Ascending aorta (tissue), 2 donors: ENCODE results near the gene AXIN2. TPM values are rescaled to one million over a fixed set of nuclear protein-coding genes. Genes with fewer than 3 reads are reported as not detected.
A peak's percentile ranks its signal among the peaks of the same experiment; 100 is the strongest.

Experiments used
- DNase-seq, 2 donors: peaks; one replicate each; pipeline ENCODE4 v3.0.0-alpha.2; 2019; ENCODE audit warnings: low spot score in 2 of 2
- H3K27ac ChIP-seq, 2 donors: fragments of 200-600 bp; sonication (generic); one replicate each; pipeline ENCODE4 v1.5.1; 2016 to 2017; ENCODE audit warnings: mild to moderate bottlenecking in 1 of 2
- H3K27me3 ChIP-seq: fragments of 200-600 bp; sonication (generic); one replicate; pipeline ENCODE4 v1.5.1; 2017
- H3K36me3 ChIP-seq, 2 donors: fragments of 200-600 bp; sonication (generic); one replicate each; pipeline ENCODE4 v1.5.1; 2016
- H3K4me1 ChIP-seq, 2 donors: fragments of 200-600 bp; sonication (generic); one replicate each; pipeline ENCODE4 v1.5.1; 2016 to 2017; ENCODE audit warnings: mild to moderate bottlenecking in 1 of 2
- H3K4me3 ChIP-seq, 2 donors: fragments of 200-600 bp; sonication (generic); one replicate each; pipeline ENCODE4 v1.5.1; 2016 to 2017; ENCODE audit warnings: mild to moderate bottlenecking in 1 of 2
- H3K9me3 ChIP-seq, 2 donors: fragments of 200-600 bp; sonication (generic); one replicate each; pipeline ENCODE4 v1.5.1; 2016
- intact Hi-C: fragments of 100-400 bp; cut with DNase I; formaldehyde crosslinking; loops from one replicate; pipeline ENCODE4 v1.15.1; 2023
- total RNA-seq: library from RNA; depleted of rRNA; stranded (reverse); fragments of >200 nt; gene quantifications from one replicate; pipeline ENCODE4 v1.1.0, GENCODE V29; 2016
- TF ChIP-seq, protein P1 (sequence below), 3 experiments: fragments of 200-600 bp in 2 of 3; fragments of 450-650 bp in 1 of 3; sonication (generic) in 2 of 3; IDR thresholded peaks; one replicate each; pipeline ENCODE4 v1.5.1; 2016 to 2019; ENCODE audit warnings: antibody characterized with exemption in 3 of 3, mild to moderate bottlenecking in 1 of 3, moderate library complexity in 1 of 3

The AXIN2 gene
- total RNA-seq, 1 donor from 2014 or later, result 27.5 TPM

DNA sequence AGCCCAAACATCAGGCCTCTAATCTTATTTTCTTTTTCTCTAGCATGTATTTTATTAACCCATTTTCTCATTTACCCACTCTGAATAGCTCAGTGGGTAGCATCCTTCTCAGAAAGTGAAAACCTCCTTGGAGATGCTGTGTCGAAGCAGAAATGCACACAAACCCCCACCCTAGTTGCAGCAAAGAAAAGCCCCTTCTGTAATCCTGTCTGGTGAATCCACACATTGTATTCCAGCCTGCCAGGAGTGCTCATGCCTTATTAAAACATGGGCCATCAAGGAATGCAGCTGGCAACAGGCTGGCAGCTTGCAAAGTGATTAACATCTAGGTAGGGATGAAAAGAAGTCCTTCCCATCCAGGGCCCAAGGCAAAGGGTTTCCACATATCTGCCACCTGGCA lies 39.7 kb upstream of the AXIN2 start:
- intact Hi-C loops, result no loop called here
- H3K4me1 ChIP-seq, result peaks cover 0 to 12% of the 10 kb centered on the region in 2 donors
- H3K27me3 ChIP-seq, result no peaks in the 10 kb centered on the region
- DNase-seq, result no peak
- TF ChIP-seq, protein P1, sequence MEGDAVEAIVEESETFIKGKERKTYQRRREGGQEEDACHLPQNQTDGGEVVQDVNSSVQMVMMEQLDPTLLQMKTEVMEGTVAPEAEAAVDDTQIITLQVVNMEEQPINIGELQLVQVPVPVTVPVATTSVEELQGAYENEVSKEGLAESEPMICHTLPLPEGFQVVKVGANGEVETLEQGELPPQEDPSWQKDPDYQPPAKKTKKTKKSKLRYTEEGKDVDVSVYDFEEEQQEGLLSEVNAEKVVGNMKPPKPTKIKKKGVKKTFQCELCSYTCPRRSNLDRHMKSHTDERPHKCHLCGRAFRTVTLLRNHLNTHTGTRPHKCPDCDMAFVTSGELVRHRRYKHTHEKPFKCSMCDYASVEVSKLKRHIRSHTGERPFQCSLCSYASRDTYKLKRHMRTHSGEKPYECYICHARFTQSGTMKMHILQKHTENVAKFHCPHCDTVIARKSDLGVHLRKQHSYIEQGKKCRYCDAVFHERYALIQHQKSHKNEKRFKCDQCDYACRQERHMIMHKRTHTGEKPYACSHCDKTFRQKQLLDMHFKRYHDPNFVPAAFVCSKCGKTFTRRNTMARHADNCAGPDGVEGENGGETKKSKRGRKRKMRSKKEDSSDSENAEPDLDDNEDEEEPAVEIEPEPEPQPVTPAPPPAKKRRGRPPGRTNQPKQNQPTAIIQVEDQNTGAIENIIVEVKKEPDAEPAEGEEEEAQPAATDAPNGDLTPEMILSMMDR (IDR thresholded peaks at IDR 0.05), result no peak
- no peaks in the 10 kb centered on the region for H3K9me3 ChIP-seq
- H3K4me3 ChIP-seq, result no peak overlapping the region
- peak overlapping the region in 1 of 2 donors; percentile 9 for H3K27ac ChIP-seq
- no peaks in the 10 kb centered on the region for H3K36me3 ChIP-seq

DNA sequence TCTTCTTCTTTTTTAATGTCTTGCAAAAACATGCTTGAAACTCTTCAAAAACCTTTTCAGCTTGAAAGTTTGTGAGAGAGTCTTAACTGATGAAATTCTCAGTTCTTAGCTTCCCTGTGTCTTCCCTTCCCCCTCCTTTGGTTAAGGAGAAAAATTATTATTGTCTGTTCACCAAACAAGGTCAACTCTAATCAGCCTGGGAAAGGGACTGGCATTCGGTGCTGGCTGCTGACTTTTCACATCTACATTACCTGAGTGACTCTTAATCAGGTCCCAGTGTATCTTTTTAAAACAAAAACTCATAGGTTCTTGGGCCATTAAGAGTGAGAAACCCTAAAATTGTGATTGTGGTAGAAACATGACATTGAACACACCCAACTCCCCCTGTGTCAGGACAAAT lies 39.1 kb upstream of the AXIN2 start:
- intact Hi-C loops, result no loop called here
- peak overlapping the region in 1 of 2 donors; percentile 9 for H3K27ac ChIP-seq
- no peaks in the 10 kb centered on the region for H3K36me3 ChIP-seq
- no peak for DNase-seq
- no peaks in the 10 kb centered on the region for H3K27me3 ChIP-seq
- TF ChIP-seq, protein P1 (IDR thresholded peaks at IDR 0.05), result no peak
- H3K4me3 ChIP-seq, result no peak overlapping the region
- H3K9me3 ChIP-seq, result no peaks in the 10 kb centered on the region
- peaks cover 0 to 12% of the 10 kb centered on the region in 2 donors for H3K4me1 ChIP-seq

DNA sequence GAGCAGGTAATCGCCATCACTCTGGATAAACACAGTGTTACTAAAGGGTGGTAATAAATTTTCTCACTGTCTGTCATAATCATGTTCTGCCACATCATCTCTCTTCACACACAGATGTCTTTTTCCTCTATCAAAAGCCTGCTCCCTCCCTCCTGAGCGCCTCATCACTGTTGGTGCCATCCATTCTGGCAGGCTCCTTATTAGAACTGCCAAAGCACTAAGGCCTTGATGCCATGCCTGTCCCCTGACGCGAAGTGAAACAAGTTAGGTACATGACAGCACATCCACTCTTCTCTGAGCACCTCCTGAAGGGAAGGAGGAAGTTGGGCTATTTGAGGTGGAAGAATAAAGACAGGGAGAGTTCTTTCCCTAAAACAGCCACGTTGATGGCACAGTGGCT lies 38.2 kb upstream of the AXIN2 start:
- intact Hi-C loops, result no loop called here
- TF ChIP-seq, protein P1 (IDR thresholded peaks at IDR 0.05), result no peak
- Histone ChIP-seq H3K4me3 (no peak overlapping the region), H3K27ac (no peak overlapping the region), H3K36me3 (no peaks in the 10 kb centered on the region), H3K9me3 (no peaks in the 10 kb centered on the region), H3K27me3 (no peaks in the 10 kb centered on the region), H3K4me1 (peaks cover 0 to 12% of the 10 kb centered on the region in 2 donors)
- DNase-seq, result no peak

DNA sequence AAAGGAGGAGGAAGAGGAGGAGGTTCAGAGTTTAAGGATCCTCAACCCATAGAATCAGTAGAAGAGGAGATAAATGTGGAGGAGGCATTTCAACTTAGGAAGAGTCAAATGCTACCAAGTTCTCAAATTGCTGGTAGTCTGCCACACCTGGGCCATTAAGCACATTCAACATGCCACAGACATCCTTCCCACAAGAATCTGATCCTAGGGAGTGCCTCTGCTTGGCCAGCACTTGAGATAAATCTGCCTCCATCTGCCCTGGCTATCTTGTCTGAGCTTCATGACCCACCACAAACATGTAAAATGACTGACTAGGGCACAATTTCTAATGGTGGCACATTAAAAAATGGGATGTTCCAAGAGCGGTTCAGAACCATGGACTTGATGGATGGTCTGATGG lies 37.3 kb upstream of the AXIN2 start:
- Histone ChIP-seq H3K27ac (no peak overlapping the region), H3K4me1 (peaks cover 0 to 12% of the 10 kb centered on the region in 2 donors), H3K36me3 (no peaks in the 10 kb centered on the region), H3K4me3 (no peak overlapping the region), H3K9me3 (no peaks in the 10 kb centered on the region), H3K27me3 (no peaks in the 10 kb centered on the region)
- DNase-seq, result no peak
- TF ChIP-seq, protein P1 (IDR thresholded peaks at IDR 0.05), result no peak
- intact Hi-C loops, result no loop called here

DNA sequence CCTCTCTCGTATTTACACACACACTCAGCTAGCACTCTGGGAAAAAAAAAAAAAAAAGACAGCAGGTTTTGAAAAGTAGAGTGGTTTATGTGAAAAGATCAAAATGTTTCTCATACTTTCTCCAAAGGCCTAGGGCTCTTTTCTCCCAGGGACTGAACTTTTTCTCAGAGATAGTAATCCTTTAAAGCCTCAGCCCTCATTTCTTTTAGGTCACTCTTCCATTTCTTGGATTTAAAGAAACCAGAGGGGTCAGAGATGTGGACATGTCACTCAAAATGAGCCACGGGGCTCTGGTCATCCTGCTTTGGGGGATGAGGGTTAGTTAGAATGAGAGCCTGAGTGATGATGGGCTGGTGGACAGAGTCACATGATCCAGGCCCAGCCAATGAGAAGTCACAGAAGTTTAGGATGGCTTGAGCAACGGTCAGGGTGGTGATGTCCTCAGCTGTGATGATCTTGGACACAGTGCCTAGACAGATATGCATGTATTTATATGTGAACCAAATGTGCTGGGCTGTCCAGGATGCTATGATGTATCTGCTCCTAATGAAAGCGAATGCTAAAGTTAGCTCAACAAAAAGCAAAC lies 33.7 kb upstream of the AXIN2 start:
- Histone ChIP-seq H3K9me3 (no peaks in the 10 kb centered on the region), H3K4me1 (peaks cover 0 to 1% of the 10 kb centered on the region in 2 donors), H3K27ac (no peak overlapping the region), H3K36me3 (no peaks in the 10 kb centered on the region), H3K27me3 (no peaks in the 10 kb centered on the region), H3K4me3 (no peak overlapping the region)
- no peak for DNase-seq
- TF ChIP-seq, protein P1 (IDR thresholded peaks at IDR 0.05), result no peak
- intact Hi-C loops, result no loop called here
